ENCODE data around the gene EPAS1. TPM values are rescaled to one million over a fixed set of nuclear protein-coding genes. Genes with fewer than 3 reads are reported as not detected.

The EPAS1 gene
- total and polyA plus RNA-seq, 5 donors = 149 to 340 (median 246) TPM

DNA sequence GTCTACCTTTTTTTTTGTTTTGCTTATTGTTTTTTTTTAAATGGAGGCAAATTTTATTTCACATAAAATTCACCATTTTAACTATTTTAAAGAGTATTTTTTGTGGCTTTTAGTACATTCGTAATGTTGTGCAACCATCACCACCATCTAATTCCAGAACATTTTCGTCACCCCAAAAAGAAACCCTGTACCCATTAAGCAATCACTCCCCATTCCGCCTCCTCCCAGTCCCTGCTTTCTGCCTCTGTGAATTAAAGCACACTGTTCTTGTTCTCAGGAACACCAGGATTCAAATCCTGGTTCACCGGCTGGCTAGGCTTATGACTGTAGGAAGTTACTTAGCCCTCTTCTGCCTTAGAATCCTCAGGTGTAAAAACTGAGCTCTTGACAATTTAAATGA is 36.9 kb upstream of the EPAS1 start:
- no peaks in the 10 kb centered on the region for H3K27me3 ChIP-seq (ENCODE audit: control insufficient read depth, insufficient read depth)
- peak in 1 of 3 donors; percentile 47 for DNase-seq
- peak overlapping the region; percentile 48 for H3K27ac ChIP-seq (ENCODE audit: low read length)
- no peaks in the 10 kb centered on the region for H3K9me3 ChIP-seq (ENCODE audit: control insufficient read depth, low read length)
- H3K4me3 ChIP-seq (ENCODE audit: low read length) = no peak overlapping the region
- 76% methylated on average over 4 of the region's 4 CpGs for WGBS
- intact Hi-C loops (cut with DNase I) = no loop called here
- peaks cover 14% of the 10 kb centered on the region for H3K4me1 ChIP-seq (ENCODE audit: control insufficient read depth, insufficient read depth, low read length)
- ATAC-seq = peak in 1 of 2 donors; percentile 32

DNA sequence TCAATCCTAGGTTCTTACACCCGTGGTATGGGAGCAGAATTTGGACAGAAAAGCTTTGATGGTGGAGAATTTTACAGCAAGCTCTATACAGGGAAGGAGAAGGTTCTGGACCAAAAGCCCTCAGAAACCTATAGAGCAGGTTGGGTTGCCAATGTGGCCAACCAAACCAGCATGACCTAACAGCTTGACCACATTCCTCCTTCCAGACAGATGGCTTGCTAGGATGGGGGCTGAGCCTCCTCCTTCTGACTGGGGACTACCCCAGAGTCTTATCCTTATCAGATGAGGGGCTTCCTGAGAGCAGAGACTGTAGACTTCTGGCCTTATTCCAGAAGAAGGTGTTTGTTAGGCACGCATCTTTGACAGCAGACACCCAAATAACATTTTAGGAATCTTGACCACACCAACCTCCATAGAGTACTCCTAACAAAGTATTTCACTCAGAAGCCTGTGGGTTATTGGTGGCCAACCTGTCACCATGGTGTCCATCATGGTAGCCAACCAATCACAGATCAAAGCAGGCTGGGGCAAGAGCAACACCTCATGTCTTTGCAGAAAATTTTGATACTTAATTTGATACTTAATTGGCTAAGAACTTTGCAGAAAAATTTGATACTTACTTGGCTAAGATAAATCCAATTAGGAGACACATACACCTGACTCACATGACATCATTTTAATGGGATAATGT is 34.8 kb upstream of the EPAS1 start:
- H3K9me3 ChIP-seq (ENCODE audit: control insufficient read depth, low read length) = no peaks in the 10 kb centered on the region
- H3K4me3 ChIP-seq (ENCODE audit: low read length) = no peak overlapping the region
- ATAC-seq (no peak), DNase-seq (no peak)
- H3K27ac ChIP-seq (ENCODE audit: low read length) = no peak overlapping the region
- no peaks in the 10 kb centered on the region for H3K27me3 ChIP-seq (ENCODE audit: control insufficient read depth, insufficient read depth)
- peaks cover 5% of the 10 kb centered on the region for H3K4me1 ChIP-seq (ENCODE audit: control insufficient read depth, insufficient read depth, low read length)
- 71% methylated on average over 2 of the region's 2 CpGs for WGBS
- intact Hi-C loops (cut with DNase I) = no loop called here

DNA sequence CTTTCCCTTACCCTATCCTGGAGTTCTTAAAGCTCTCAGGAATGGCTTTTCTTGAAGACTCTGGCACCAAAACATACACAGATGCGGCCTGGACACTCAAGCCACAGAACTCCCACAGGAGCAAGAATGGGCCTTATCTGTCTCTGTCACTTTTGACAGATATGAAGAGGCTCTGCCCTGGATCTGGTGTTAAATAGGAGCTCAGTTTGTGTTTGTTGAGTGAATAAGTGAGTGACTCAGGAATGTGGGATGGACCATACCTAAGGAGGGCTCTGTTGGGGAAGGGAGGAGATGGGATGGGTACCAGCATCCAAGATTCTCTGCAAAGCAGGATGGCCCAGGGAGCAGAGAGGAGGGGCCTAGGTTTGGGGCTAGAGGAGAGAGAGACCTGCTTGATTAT is 33.9 kb upstream of the EPAS1 start:
- DNase-seq = no peak
- H3K4me1 ChIP-seq (ENCODE audit: control insufficient read depth, insufficient read depth, low read length) = peaks cover 3% of the 10 kb centered on the region
- H3K9me3 ChIP-seq (ENCODE audit: control insufficient read depth, low read length) = no peaks in the 10 kb centered on the region
- no peak for ATAC-seq
- no peak overlapping the region for H3K4me3 ChIP-seq (ENCODE audit: low read length)
- no peaks in the 10 kb centered on the region for H3K27me3 ChIP-seq (ENCODE audit: control insufficient read depth, insufficient read depth)
- intact Hi-C loops (cut with DNase I) = no loop called here
- 90% methylated on average over 1 of the region's 1 CpG for WGBS
- no peak overlapping the region for H3K27ac ChIP-seq (ENCODE audit: low read length)

DNA sequence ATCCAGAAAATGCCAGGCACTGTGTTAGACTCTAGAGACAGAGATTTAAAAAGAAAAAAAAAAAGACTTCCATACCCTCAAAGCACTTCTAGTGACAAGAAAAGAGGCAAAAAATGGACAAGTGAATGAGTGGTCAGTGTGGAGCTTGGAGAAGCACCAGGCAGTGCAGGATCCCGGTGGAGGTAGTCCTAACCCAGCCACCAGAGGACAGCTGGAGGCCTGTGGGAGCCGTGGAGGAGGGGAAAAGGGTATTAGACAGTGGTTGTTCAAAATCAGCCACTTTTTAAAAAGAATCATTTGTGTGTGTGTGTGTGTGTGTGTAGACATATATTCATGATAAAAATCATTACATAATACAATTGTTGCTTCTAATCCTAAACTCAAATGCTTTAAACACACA is 32.8 kb upstream of the EPAS1 start:
- DNase-seq = no peak
- no peak for ATAC-seq
- no peaks in the 10 kb centered on the region for H3K4me1 ChIP-seq (ENCODE audit: control insufficient read depth, insufficient read depth, low read length)
- H3K27me3 ChIP-seq (ENCODE audit: control insufficient read depth, insufficient read depth) = no peaks in the 10 kb centered on the region
- no peaks in the 10 kb centered on the region for H3K9me3 ChIP-seq (ENCODE audit: control insufficient read depth, low read length)
- intact Hi-C loops (cut with DNase I) = no loop called here
- H3K4me3 ChIP-seq (ENCODE audit: low read length) = no peak overlapping the region
- 82% methylated on average over 2 of the region's 2 CpGs for WGBS
- H3K27ac ChIP-seq (ENCODE audit: low read length) = no peak overlapping the region

DNA sequence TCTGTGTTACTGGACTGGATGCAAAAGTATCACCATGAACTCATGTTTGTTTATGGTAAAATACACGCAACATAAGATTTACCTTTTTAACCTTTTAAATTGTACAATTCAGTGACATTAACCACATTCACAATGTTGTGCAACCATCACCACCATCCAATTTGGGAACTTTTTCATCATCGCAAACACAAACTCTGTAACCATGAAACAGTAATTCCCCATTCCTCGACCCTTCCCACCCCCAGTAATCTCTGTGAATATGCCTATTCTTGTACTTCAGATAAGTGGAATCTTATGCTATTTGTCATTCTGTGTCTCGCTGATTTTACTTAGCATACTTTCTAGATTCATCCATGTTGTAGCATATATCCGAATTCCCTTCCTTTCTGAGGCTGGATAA is 31.1 kb upstream of the EPAS1 start:
- Histone ChIP-seq H3K27me3 (ENCODE audit: control insufficient read depth, insufficient read depth) (no peaks in the 10 kb centered on the region), H3K4me3 (ENCODE audit: low read length) (no peak overlapping the region), H3K4me1 (ENCODE audit: control insufficient read depth, insufficient read depth, low read length) (peaks cover under 1% of the 10 kb centered on the region), H3K27ac (ENCODE audit: low read length) (no peak overlapping the region), H3K9me3 (ENCODE audit: control insufficient read depth, low read length) (no peaks in the 10 kb centered on the region)
- intact Hi-C loops (cut with DNase I) = no loop called here
- WGBS = 79% methylated on average over 5 of the region's 5 CpGs
- no peak for ATAC-seq
- no peak for DNase-seq

DNA sequence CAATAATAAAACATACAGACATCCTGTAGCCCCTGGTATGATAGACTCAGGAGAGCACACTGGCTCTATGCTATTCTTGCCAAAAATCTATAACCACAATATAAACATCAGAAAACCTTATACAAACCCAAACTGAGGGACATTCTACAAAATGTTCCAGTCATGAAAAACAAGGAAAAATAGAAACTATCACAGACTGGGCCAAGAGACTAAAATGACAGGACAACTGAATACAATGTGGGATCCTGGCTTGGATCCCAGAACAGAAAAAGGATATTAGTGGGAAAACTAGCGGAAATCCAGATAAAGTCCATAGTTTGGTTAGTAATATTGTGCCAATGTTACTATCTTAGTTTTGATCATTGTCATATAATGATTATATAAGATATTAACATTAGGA is 29.6 kb upstream of the EPAS1 start:
- Histone ChIP-seq H3K27ac (ENCODE audit: low read length) (no peak overlapping the region), H3K27me3 (ENCODE audit: control insufficient read depth, insufficient read depth) (no peaks in the 10 kb centered on the region), H3K9me3 (ENCODE audit: control insufficient read depth, low read length) (no peaks in the 10 kb centered on the region), H3K4me1 (ENCODE audit: control insufficient read depth, insufficient read depth, low read length) (peaks cover 3% of the 10 kb centered on the region), H3K4me3 (ENCODE audit: low read length) (no peak overlapping the region)
- DNase-seq (no peak), ATAC-seq (no peak)
- WGBS = 43% methylated on average over 1 of the region's 1 CpG
- intact Hi-C loops (cut with DNase I) = no loop called here

DNA sequence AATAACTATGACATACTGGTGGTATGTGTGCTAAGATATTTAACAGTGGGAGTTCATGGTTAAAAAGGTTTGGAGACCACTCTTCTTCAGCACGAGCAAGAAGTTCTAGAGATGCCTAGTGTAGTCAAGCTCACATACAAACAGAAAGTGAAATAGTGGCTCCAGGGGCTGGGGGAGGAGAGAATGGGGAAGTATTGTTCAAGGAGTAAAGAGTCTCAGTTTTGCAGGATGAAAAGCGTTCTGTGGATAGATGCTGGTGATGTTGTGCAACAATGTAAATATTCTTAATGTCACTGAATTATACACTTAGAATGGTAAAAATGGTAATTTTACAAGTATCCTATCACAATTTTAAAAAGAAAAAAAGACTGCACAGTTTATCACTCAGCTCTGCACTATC is 29.0 kb upstream of the EPAS1 start:
- WGBS = 29% methylated on average over 2 of the region's 2 CpGs
- Histone ChIP-seq H3K27me3 (ENCODE audit: control insufficient read depth, insufficient read depth) (no peaks in the 10 kb centered on the region), H3K9me3 (ENCODE audit: control insufficient read depth, low read length) (no peaks in the 10 kb centered on the region), H3K27ac (ENCODE audit: low read length) (no peak overlapping the region), H3K4me3 (ENCODE audit: low read length) (no peak overlapping the region), H3K4me1 (ENCODE audit: control insufficient read depth, insufficient read depth, low read length) (peaks cover 7% of the 10 kb centered on the region)
- no peak for DNase-seq
- ATAC-seq = no peak
- intact Hi-C loops (cut with DNase I) = no loop called here

DNA sequence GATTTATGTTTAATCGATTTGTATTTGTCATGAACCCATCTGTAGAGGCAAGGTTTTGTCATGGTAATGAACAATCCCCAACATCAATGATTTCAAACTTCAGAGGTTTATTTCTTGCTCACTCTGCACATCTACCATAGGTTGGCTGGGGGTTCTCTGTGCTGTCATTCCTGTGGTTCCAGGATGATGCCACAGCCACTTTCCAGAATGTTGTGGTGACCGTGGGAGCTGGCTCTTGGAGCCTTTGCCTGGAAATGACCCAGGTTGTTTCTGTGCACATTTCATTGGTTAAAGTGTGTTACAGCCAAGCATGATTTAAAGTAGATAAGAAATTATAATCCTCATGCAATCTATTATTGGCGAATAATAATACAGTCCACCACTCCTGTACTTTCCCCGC is 28.2 kb upstream of the EPAS1 start:
- H3K27me3 ChIP-seq (ENCODE audit: control insufficient read depth, insufficient read depth) = no peaks in the 10 kb centered on the region
- no peak for ATAC-seq
- H3K4me3 ChIP-seq (ENCODE audit: low read length) = no peak overlapping the region
- no peaks in the 10 kb centered on the region for H3K9me3 ChIP-seq (ENCODE audit: control insufficient read depth, low read length)
- peak overlapping the region; percentile 24 for H3K27ac ChIP-seq (ENCODE audit: low read length)
- 65% methylated on average over 4 of the region's 4 CpGs for WGBS
- H3K4me1 ChIP-seq (ENCODE audit: control insufficient read depth, insufficient read depth, low read length) = peaks cover 8% of the 10 kb centered on the region
- intact Hi-C loops (cut with DNase I) = no loop called here
- no peak for DNase-seq

DNA sequence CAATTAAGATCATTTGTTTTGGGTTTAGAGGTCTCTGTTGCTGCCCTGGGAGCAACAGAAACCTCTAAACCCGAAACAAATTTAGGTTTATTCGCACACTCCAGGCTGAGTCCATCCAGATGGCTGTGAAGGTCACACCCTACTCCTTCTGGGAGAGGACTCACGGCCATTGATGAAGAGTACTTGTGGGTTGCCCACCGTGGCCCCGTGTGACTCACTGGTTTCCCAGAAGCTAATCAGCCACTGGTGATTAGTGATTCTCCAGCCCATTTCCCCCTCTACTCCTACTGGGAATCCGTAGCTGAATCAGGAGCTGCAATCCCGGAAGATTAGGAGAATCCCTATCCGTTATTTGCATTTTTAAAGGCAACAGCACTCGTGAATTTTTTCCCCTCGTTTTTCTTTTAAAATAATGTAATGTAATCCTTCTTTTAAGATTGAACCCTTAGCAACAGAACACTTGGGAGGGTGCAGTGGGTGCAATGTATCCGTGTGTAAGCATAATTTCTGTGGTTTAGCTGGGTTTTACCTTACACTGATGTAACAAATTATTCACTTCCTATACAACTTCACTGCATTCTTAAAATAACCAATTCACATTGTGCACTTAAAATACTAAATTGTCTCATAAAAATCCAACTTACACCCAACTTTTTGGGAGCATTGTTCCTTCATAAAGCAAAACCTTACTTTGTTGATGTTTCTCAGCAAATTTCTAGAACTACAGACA is 27.5 kb upstream of the EPAS1 start:
- H3K9me3 ChIP-seq (ENCODE audit: control insufficient read depth, low read length) = no peaks in the 10 kb centered on the region
- intact Hi-C loops (cut with DNase I) = no loop called here
- no peaks in the 10 kb centered on the region for H3K27me3 ChIP-seq (ENCODE audit: control insufficient read depth, insufficient read depth)
- 46% methylated on average over 11 of the region's 11 CpGs for WGBS
- DNase-seq (peak; percentile 68 to 79 (median 71)), ATAC-seq (peak; percentile 74 to 76)
- H3K27ac ChIP-seq (ENCODE audit: low read length) = peak overlapping the region; percentile 69
- no peak overlapping the region for H3K4me3 ChIP-seq (ENCODE audit: low read length)
- peaks cover 8% of the 10 kb centered on the region for H3K4me1 ChIP-seq (ENCODE audit: control insufficient read depth, insufficient read depth, low read length)

DNA sequence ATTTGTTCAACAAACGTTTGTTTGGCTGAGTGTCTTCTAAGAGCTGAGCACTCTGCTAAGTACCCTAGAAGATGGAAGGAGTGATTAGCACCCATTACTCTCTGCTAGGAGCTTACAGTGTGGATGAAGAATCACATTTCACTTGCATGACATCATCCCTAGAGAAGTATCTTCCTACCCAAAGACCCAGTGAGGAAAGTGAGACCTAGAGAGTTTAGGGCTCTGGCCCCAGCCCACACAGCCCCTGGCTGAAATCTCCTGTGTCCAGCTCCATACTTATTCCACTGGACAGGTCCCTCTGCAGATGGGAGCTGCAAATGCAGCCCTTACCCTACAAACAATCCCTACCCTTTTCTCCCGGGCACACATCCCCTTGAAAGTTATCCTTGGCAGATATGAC is 26.8 kb upstream of the EPAS1 start:
- H3K9me3 ChIP-seq (ENCODE audit: control insufficient read depth, low read length) = no peaks in the 10 kb centered on the region
- intact Hi-C loops (cut with DNase I) = no loop called here
- 46% methylated on average over 2 of the region's 2 CpGs for WGBS

DNA sequence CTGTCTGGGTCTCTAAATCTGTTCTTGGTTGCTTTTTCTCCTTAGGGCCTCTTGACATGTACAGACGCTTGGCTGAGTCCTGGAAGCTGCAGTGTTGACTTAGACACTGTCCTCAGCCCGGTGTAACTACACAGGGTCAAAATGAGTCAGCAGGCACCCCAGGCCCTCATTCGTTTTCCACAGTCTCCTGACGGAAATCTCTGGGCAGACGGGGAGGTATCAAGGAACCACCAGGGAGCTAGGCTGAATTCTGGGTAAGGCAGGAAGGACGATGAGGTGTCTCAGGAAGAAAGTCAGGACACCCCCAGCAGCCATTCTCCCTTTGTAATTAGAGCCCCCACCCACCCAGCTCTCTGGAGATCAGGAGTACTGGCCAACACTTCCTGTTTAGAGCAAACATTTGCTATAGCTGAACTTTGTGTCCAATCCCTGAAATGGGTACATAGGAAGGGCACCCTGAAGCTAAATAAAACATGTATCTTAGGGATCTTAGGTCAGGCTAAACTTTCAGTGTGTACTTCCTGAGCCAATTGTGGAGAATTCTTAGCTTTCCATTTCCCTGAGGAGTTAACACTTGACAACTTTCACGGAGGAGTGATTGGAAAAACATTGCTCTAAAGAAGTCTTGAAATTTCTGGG is 23.9 kb upstream of the EPAS1 start:
- peak in 2 of 3 donors; percentile 41 to 54 for DNase-seq
- peak overlapping the region; percentile 66 for H3K27ac ChIP-seq (ENCODE audit: low read length)
- 52% methylated on average over 7 of the region's 7 CpGs for WGBS
- peak; percentile 2 to 73 for ATAC-seq
- no peaks in the 10 kb centered on the region for H3K9me3 ChIP-seq (ENCODE audit: control insufficient read depth, low read length)
- H3K27me3 ChIP-seq (ENCODE audit: control insufficient read depth, insufficient read depth) = no peaks in the 10 kb centered on the region
- peaks cover 27% of the 10 kb centered on the region for H3K4me1 ChIP-seq (ENCODE audit: control insufficient read depth, insufficient read depth, low read length)
- intact Hi-C loops (cut with DNase I) = no loop called here
- H3K4me3 ChIP-seq (ENCODE audit: low read length) = no peak overlapping the region

More for the DNA sequence above, 26.8 kb upstream of the EPAS1 start:
- H3K4me1 ChIP-seq (ENCODE audit: control insufficient read depth, insufficient read depth, low read length) = peaks cover 10% of the 10 kb centered on the region
- ATAC-seq (no peak), DNase-seq (no peak)
- H3K27ac ChIP-seq (ENCODE audit: low read length) = peak overlapping the region; percentile 24
- no peaks in the 10 kb centered on the region for H3K27me3 ChIP-seq (ENCODE audit: control insufficient read depth, insufficient read depth)
- no peak overlapping the region for H3K4me3 ChIP-seq (ENCODE audit: low read length)
